HTERT RPE-1 (cell line): ENCODE results near the gene ZFX.

ENCODE experiments used
- in situ Hi-C: fragments of 300-500 bp; cut with MboI; formaldehyde crosslinking; loops from 4 replicates; pipeline ENCODE4 v1.14.3; 2020; ENCODE audit warnings: low sequenced_read_pairs

The ZFX gene

GRCh38 chrX:24201216-24201615, 51.7 kb downstream of the ZFX start:
- in situ Hi-C loops = no loop called here

DNA sequence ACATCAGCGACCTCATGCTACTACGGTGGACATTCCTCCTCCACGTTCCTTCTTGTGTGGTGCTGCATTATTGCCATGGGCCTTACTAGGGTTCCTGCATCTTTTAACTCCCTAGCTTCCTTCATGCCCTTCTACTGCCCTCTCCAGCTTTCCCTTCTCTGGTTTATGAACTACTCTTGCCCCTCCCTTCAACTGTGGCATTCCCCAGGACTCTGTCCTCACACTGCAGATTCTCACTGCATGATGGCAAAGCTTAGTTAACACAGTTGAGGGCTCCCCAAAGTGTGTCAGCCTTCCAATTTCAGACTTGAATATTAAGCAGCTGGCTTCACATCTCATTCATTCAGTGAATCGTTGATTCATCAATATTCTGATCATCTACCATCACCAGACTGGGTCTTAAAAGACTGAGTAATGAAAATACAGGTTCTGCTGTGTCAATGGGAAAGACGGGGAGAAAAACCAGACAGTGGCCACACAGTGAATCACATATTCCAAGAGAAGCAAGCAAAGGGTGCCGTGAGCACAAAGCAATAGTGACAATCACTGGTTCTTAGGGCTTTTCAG, 53.0 kb downstream of the ZFX start:
- in situ Hi-C loops = no loop called here

DNA sequence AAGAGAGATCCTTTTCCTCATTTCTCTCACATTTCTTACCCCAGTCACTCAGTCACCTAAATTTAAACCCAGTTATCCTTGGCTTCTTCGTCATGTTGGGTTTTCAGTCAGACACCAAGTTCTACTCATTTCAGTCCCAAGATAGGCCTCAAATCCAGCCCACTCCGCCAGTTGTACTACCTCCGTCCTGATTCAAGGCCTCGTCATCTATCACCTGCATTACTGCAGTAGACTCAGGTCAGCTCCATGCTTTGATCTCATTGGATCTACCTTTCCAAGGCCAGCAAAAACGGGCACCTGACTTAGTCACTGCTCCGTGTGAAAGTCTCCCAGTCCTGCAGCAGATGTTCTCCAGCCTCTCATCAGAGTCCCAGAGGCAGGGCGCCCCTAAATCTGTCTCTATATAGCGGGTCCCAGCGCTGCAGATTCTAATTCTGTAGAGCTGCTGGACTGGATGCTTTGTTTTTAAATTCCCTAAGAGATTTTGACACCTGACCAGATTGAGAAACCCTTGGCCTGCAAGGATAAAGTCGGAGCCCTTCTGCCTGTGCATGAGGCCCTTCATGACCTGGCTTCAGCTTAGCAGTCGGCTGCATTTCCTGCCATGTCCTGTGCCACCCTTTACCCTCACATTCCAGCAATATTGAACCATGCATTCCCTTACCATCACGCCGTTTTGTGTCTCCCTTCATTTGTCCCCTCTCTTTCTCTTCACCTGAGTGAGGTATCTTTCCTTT, 53.7 kb downstream of the ZFX start:
- in situ Hi-C loops = no loop called here

GRCh38 chrX:24204331-24204730, 54.8 kb downstream of the ZFX start:
- in situ Hi-C loops = no loop called here

GRCh38 chrX:24204958-24205357, 55.4 kb downstream of the ZFX start:
- in situ Hi-C loops = no loop called here

DNA sequence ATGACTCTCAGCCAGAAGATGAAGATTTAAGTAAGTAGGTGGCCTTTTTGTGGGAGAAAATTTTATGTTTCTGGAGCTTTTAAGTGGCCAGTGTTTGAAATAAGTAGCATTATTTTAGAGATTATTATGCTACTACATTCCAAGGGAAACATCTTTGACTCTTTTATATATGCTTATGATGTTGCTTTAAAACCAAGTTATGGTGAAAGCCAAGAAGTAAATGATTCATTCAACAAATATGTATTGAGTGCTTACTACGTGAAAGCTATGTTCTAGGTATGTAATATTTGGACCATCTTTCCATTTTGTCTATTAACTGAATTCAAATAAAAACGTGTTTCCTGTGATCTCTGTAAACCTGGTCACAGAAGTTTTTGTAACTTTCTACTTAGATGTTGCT, 58.3 kb downstream of the ZFX start:
- in situ Hi-C loops = no loop called here

DNA sequence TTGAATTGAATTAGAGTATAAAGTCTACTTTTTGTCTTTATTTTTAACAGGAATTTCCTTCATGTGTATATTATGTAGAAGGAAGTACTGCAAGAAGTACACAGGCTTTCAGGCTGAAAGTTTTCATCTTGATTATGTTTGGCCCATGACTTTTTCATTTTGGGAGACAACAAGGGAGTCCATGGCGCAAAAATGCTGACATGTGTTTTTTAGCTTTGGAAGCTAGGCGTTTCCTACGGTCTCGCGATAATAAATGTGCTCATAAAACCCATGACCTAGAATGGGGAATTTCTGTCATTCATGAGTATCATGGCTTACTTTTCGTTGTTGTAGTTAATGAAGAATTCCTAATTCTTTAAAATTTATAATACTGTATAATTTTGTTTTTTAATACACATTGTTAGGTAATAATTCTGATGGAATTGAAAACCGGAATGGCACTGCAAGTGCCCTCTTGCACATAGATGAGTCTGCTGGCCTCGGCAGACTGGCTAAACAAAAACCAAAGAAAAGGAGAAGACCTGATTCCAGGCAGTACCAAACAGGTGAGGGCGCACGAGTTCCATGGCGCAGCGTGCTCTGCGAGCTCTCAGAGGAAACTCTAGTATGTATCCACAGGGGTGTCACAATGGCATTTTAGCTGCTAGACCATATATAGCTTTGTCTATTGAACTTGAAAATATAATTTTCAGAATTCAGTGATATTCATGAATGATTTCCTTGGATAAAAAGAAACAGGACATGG, 59.1 kb downstream of the ZFX start:
- in situ Hi-C loops = no loop called here

- in situ Hi-C loops = no loop called here
Observed at GRCh38 chrX:24210190-24210589, 60.7 kb downstream of the ZFX start.

GRCh38 chrX:24214568-24214967, 65.0 kb downstream of the ZFX start:
- in situ Hi-C loops = no loop called here

- in situ Hi-C loops = no loop called here
Observed at GRCh38 chrX:24215272-24215671, 65.7 kb downstream of the ZFX start.

DNA sequence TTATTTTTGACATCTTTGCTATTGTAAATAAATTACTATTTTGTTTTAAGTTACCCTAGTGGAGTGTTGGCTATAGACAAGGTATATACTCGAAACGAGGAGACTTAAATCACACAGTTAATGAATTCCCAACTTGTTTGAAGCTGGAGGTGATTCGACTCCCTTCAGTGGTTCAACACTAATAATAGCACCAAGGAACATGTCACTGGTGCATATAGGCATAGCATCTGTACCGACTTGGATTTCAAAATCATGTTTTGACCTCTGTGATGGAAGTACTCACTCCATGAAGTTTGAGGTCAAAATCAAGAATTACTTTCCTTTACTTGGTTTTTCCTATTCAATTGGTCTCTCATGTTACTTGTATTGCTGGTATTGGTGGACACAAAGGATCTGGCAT, 66.5 kb downstream of the ZFX start:
- in situ Hi-C loops = no loop called here

GRCh38 chrX:24216827-24217226, 67.3 kb downstream of the ZFX start:
- in situ Hi-C loops = no loop called here

DNA sequence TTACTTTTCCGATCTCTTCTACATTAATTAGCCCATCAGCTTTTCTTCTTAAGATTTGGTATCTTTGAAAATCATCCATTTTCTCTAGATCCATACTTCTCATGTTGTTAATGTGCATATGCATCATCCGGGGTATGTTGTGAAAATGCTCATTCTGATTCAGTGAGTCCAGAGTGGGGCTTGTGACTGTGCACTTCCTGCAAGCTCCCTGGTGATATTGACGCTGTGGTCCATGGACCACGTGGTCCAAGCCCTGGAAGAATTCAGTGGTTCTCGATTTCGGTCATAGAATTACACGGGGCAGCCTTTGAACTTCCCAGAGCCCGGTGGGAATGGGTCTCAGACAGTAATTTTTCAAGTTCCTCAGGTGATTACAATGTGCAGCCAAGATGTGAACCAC, 69.8 kb downstream of the ZFX start:
- in situ Hi-C loops = no loop called here

- in situ Hi-C loops = no loop called here
Observed at GRCh38 chrX:24221872-24222271, 72.3 kb downstream of the ZFX start.

GRCh38 chrX:24225265-24225664, 75.7 kb downstream of the ZFX start:
- in situ Hi-C loops = no loop called here

GRCh38 chrX:24226176-24226575, 76.6 kb downstream of the ZFX start:
- in situ Hi-C loops = no loop called here

DNA sequence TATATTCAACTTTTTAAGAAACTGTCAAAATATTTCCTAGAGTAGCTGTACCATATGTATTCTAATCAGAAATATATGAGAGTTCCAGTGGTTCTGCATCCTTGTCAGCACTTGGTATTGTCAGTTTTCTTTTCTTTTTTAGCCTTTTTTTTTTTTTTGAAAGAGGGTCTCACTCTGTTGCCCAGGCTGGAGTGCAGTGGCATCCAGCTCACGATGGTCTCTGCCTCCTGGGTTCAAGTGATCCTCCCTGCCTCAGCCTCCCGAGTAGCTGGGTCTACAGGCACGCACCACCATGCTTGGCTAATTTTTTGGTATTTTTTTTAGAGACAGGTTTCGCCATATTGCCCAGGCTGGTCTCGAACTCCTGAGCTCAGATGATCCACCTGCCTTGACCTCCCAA, 79.1 kb downstream of the ZFX start:
- in situ Hi-C loops = no loop called here

GRCh38 chrX:24229400-24229879, 79.9 kb downstream of the ZFX start:
- in situ Hi-C loops = no loop called here

DNA sequence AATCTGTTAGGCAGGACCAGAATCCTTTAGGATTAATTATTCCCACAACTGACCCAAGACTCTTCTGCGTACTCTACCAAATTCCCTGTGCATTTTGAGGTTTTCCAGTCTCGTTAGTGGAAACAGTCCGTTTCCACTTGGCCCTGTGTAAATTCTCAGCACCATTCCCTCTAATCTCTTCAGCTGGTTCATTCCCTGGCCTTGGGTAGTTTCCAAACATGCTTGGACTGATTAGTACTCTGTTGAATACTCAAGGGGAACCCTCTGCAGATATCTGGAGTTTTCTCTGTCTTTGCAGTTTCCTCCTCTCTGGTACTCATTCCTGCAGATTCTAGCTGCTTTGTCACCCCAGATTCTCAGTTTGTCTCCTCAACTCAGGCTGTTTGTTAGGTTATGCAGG, 80.4 kb downstream of the ZFX start:
- in situ Hi-C loops = no loop called here

DNA sequence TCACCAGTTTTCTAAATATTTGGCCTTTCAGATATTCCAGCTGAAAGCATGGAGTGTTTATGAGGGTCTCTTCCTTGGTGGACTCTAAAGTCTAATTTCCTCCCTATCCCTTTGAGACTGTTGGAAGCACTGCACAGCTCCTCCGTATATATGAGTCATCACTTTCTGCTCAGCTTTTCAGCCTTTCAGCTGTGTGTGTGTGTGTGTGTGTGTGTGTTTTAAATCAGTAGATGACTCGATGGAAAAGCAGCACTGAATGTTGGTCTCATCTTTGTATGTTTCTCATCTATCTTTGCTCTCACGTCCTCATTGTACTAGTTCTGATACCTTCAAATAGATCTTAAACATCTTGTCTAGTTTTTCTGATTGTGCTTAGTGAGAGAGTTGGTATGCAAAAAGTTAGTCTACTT, 81.6 kb downstream of the ZFX start:
- in situ Hi-C loops = no loop called here

DNA sequence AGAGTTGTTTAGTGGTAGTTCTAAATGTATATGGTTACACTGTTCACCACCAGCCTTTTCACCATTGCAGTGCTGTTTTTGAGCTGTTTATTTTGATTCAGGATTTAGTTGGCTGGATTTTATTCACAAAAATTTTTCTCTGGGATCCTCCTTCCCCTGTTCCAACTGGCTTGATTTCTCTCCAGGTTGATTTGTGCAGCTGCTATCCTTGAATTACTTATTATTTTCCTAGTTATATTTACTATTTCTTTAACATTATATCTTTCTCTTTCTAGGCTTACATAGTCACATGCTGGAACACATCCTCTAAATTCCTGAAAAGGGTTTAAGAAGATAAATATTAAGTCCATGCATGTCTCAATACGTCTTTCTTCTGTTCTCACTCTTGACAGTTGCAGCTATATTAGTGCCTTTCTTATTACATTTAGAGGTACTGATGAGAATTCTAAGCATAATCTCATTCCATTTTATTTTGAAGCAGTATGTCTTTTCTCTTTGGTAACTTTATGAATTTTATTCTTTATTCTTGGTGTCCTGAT, 82.2 kb downstream of the ZFX start:
- in situ Hi-C loops = no loop called here

DNA sequence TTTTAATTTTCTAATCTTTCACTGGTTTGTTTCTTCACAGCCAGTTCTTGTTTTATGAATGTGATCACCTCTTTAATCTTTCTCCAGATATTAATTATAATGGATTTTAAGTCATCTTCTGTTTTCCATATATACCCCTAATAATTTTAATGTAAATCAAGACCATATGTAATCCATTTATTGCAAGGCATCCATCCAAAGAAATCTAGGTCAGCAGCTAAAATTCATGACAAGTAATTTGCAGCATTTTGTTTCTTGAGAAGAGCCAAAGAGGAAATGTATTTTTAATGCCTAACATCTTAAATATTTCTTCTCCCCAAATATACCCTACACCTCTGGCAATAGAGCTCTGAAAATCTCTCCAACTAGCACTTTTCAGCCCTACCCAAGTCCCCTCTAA, 83.3 kb downstream of the ZFX start:
- in situ Hi-C loops = no loop called here
